ENCODE data around the gene IGFLR1. TPM values are rescaled to one million over a fixed set of nuclear protein-coding genes. Genes with fewer than 3 reads are reported as not detected.

IGFLR1 gene
- total RNA-seq, 1 donor from 2014 or later = 35.2 TPM

Other genes with a start within 250 kb of the IGFLR1 start
- gene DMKN, start 228.8 kb downstream of the IGFLR1 start, total RNA-seq = not detected in 2 replicates
- not detected in 2 replicates for gene SBSN, start 214.1 kb downstream of the IGFLR1 start, total RNA-seq
- gene GAPDHS, start 209.0 kb downstream of the IGFLR1 start, total RNA-seq = not detected in 2 replicates
- 54.8 and 58.6 TPM in 2 replicates for gene TMEM147, start 196.8 kb downstream of the IGFLR1 start, total RNA-seq
- gene ATP4A, start 178.8 kb downstream of the IGFLR1 start, total RNA-seq = not detected in 2 replicates
- not detected in 2 replicates for gene PMIS2, start 156.3 kb downstream of the IGFLR1 start, total RNA-seq
- gene HAUS5, start 129.7 kb downstream of the IGFLR1 start, total RNA-seq = 41.6 and 47.4 TPM in 2 replicates
- gene RBM42, start 113.4 kb downstream of the IGFLR1 start, total RNA-seq = 96.5 and 109 TPM in 2 replicates
- gene ETV2, start 100.7 kb downstream of the IGFLR1 start, total RNA-seq = 0.80 and 1.3 TPM in 2 replicates
- 489 and 495 TPM in 2 replicates for gene COX6B1, start 94.1 kb downstream of the IGFLR1 start, total RNA-seq
- gene UPK1A, start 75.9 kb downstream of the IGFLR1 start, total RNA-seq = 0.48 and 0.50 TPM in 2 replicates
- gene ZBTB32, start 37.9 kb downstream of the IGFLR1 start, total RNA-seq = 55.9 and 57.1 TPM in 2 replicates
- gene KMT2B, start 24.4 kb downstream of the IGFLR1 start, total RNA-seq = 60.0 and 62.6 TPM in 2 replicates
- gene U2AF1L4, start 3.0 kb upstream of the IGFLR1 start, total RNA-seq = 24.0 and 24.5 TPM in 2 replicates
- 42.0 and 45.5 TPM in 2 replicates for gene PSENEN, start 3.2 kb upstream of the IGFLR1 start, total RNA-seq
- 10.8 and 15.2 TPM in 2 replicates for gene LIN37, start 6.1 kb upstream of the IGFLR1 start, total RNA-seq
- not detected in 2 replicates for gene HSPB6, start 14.6 kb upstream of the IGFLR1 start, total RNA-seq
- gene PROSER3, start 15.7 kb upstream of the IGFLR1 start, total RNA-seq = 50.4 and 51.1 TPM in 2 replicates
- gene ARHGAP33, start 33.1 kb upstream of the IGFLR1 start, total RNA-seq = 67.1 and 72.6 TPM in 2 replicates
- gene PRODH2, start 70.4 kb upstream of the IGFLR1 start, total RNA-seq = not detected in 2 replicates
- not detected in 2 replicates for gene NPHS1, start 110.1 kb upstream of the IGFLR1 start, total RNA-seq
- 0.20 and 0.25 TPM in 2 replicates for gene KIRREL2, start 114.5 kb upstream of the IGFLR1 start, total RNA-seq
- 0.86 and 2.0 TPM in 2 replicates for gene APLP1, start 126.1 kb upstream of the IGFLR1 start, total RNA-seq
- gene NFKBID, start 158.1 kb upstream of the IGFLR1 start, total RNA-seq = 42.7 and 43.0 TPM in 2 replicates
- 93.1 and 96.2 TPM in 2 replicates for gene HCST, start 160.1 kb upstream of the IGFLR1 start, total RNA-seq
- gene TYROBP, start 165.8 kb upstream of the IGFLR1 start, total RNA-seq = 0.52 TPM in 1 of 2 replicates, not detected in the other
- gene LRFN3, start 193.9 kb upstream of the IGFLR1 start, total RNA-seq = 9.7 and 11.4 TPM in 2 replicates

Measured in T-helper 2 cell treated with Interferon-gamma antibody and Interleukin-4, amounts not matched to agents 100 ng/mL and 5 ng/mL, for 36 hours (primary cell).